C4-2B (cell line): ENCODE results near the gene ADCY2.

ENCODE experiments used
- ZFX ChIP-seq: fragments of 450-650 bp; IDR thresholded peaks from 2 replicates; pipeline ENCODE4 v1.6.1; 2017
- TF ChIP-seq, protein P1 (sequence below): fragments of 450-650 bp; conservative IDR thresholded peaks from 2 replicates; pipeline ENCODE4 v1.5.1; 2017; ENCODE audit warnings: mild to moderate bottlenecking

GRCh38 chr5:7589800-7590199 lies 193.9 kb downstream of the ADCY2 start:
- TF ChIP-seq, protein P1, sequence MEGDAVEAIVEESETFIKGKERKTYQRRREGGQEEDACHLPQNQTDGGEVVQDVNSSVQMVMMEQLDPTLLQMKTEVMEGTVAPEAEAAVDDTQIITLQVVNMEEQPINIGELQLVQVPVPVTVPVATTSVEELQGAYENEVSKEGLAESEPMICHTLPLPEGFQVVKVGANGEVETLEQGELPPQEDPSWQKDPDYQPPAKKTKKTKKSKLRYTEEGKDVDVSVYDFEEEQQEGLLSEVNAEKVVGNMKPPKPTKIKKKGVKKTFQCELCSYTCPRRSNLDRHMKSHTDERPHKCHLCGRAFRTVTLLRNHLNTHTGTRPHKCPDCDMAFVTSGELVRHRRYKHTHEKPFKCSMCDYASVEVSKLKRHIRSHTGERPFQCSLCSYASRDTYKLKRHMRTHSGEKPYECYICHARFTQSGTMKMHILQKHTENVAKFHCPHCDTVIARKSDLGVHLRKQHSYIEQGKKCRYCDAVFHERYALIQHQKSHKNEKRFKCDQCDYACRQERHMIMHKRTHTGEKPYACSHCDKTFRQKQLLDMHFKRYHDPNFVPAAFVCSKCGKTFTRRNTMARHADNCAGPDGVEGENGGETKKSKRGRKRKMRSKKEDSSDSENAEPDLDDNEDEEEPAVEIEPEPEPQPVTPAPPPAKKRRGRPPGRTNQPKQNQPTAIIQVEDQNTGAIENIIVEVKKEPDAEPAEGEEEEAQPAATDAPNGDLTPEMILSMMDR: no peak
- TF ChIP-seq ZFX: no peak
